HepG2 (cell line): ENCODE data around the gene NDUFS5.

ENCODE experiments used
- MEIS1 ChIP-seq: sonication (generic); formaldehyde crosslinking; IDR thresholded peaks from 2 replicates; pipeline ENCODE4 v1.9.0; 2021; ENCODE audit warnings: mild to moderate bottlenecking, missing genetic modification reagents, moderate library complexity, borderline replicate concordance
- ZNF101 ChIP-seq: sonication (generic); formaldehyde crosslinking; IDR thresholded peaks from 2 replicates; pipeline ENCODE4 v1.4.0; 2020; ENCODE audit warnings: mild to moderate bottlenecking, low read depth, missing genetic modification reagents, borderline replicate concordance
- ZNF782 ChIP-seq: sonication (generic); formaldehyde crosslinking; IDR thresholded peaks from 2 replicates; pipeline ENCODE4 v1.4.0; 2020; ENCODE audit warnings: missing genetic modification reagents, mild to moderate bottlenecking, borderline replicate concordance
- TF ChIP-seq, protein P1 (sequence below): sonication (generic); formaldehyde crosslinking; IDR thresholded peaks from 2 replicates; pipeline ENCODE4 v1.4.0; 2020; ENCODE audit warnings: missing genetic modification reagents

DNA sequence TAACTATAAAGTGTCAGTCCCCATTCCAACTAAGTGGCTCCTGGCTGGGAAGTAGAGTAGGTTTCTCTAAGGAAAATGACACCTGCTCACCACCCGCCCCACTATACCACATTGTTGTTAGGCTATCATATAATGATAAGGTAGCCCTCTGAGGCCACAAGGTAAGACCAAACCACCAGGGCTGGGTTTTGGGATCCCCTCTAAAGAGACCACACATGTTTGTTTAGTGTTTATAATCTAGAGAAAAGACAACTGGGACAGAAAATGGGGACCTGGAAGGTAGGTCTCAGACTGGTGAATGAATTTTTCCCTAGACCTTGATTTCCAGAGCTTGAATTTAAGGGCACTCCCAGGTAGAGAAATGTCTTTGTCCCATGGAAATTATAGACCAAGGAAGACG, 19.9 kb upstream of the NDUFS5 start:
- TF ChIP-seq ZNF782 (CRISPR knock-in tag), result no peak
- TF ChIP-seq MEIS1 (CRISPR knock-in tag), result no peak
- TF ChIP-seq, protein P1, sequence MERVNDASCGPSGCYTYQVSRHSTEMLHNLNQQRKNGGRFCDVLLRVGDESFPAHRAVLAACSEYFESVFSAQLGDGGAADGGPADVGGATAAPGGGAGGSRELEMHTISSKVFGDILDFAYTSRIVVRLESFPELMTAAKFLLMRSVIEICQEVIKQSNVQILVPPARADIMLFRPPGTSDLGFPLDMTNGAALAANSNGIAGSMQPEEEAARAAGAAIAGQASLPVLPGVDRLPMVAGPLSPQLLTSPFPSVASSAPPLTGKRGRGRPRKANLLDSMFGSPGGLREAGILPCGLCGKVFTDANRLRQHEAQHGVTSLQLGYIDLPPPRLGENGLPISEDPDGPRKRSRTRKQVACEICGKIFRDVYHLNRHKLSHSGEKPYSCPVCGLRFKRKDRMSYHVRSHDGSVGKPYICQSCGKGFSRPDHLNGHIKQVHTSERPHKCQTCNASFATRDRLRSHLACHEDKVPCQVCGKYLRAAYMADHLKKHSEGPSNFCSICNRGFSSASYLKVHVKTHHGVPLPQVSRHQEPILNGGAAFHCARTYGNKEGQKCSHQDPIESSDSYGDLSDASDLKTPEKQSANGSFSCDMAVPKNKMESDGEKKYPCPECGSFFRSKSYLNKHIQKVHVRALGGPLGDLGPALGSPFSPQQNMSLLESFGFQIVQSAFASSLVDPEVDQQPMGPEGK (CRISPR knock-in tag), result no peak
- TF ChIP-seq ZNF101 (CRISPR knock-in tag), result no peak
